GM18507 (cell line): Measurements from ENCODE around the gene DLG5.
A peak's percentile ranks its signal among the peaks of the same experiment; 100 is the strongest.

Experiments used
- DNase-seq: peaks from one replicate; pipeline ENCODE4 v3.0.0; 2011; ENCODE audit warnings: low read depth; ENCODE audit not compliant: insufficient read length; ENCODE audit errors: extremely low spot score
- FAIRE-seq: peaks from 2 replicates; lab custom pipeline; 2011; peaks lifted over from hg19 to GRCh38; lab: Jason Lieb, UNC

Gene DLG5

GRCh38 chr10:77926566-77927401 is at the start of gene DLG5:
Gene DLG5, minus strand, starts transcription at chr10:77926755. Its CDS starts 235 bp downstream, at chr10:77926520.
- peak; percentile 28 for DNase-seq
- no peak for FAIRE-seq

- FAIRE-seq (no peak), DNase-seq (no peak)
Observed at GRCh38 chr10:77975086-77975666, 48.6 kb upstream of the DLG5 start.

- no peak for DNase-seq
- FAIRE-seq = no peak
Observed at GRCh38 chr10:77974396-77975074, 48.0 kb upstream of the DLG5 start.

DNA sequence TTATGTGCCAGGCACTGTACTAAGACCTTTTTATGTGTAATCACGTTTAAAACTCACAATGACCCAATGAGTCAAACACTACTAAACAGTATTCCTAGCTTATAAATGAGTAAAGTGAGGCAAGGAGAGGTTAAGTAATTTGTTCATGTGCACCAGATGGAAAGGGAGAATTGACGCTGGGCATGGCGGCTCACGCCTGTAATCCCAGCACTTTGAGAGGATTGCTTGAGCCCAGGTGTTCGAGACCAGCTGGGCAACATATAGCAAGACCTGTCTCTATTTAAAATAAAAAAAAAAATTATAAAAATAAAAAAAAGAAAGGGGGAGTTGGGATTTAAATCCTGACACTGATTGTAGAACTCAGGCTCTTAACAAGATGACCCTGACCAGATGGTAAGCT is 46.7 kb upstream of the DLG5 start:
- no peak for FAIRE-seq
- DNase-seq = no peak

DNA sequence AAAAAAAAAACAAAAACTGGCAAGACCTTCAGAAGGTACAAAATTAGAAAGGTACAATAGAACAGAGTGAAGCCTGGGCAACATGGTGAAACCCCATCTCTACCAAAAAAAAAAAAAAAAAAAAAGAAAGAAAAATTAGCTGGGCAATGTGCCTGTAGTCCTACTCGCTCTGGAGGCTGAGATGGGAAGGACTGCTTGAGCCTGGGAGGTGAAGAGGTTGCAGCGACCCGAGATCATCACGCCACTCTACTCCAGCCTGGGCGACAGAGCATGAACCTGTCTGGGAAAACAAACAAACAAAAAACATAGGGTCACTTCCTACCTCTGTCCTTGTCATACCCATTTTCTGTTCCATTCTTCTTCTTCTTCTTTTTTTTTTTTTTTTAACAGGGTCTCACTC is 45.6 kb upstream of the DLG5 start:
- DNase-seq (no peak), FAIRE-seq (no peak)

DNA sequence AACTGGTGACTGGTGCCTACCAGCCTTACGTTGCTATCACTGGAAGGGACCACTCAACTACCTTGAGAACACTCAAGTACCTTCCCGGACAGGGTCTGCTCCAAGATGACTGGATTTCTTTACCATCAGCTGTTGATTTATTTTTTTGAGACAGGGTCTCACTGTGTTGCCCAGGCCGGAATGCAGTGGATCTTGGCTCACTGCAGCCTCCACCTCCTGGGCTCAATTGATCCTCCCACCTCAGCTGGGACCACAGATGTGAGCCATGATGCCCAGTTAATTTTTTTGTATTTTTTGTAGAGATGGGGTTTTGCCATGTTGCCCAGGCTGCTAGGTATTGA is 45.2 kb upstream of the DLG5 start:
- DNase-seq (no peak), FAIRE-seq (no peak)

- FAIRE-seq (no peak), DNase-seq (no peak)
Observed at GRCh38 chr10:77970869-77971803, 44.6 kb upstream of the DLG5 start.

DNA sequence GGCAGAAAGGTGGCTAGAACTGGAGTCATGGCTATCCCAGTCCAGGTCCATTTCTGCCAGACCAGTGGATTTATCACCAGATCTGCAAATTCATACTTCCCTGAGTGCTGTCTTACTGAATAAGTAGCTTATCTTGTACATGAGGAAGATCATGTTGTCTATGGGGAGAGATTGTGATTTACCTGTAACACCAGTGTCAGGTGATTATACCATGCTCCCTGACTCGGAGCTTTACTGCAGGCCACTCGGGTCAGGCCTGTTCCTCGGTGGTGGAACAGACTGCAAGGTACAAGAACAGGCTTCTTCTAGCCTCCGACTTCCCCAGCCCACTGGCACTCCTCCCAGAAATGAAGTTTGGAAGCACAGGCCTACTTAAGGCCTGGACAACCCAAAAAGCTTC is 42.6 kb upstream of the DLG5 start:
- no peak for FAIRE-seq
- DNase-seq = no peak

- FAIRE-seq = no peak
- DNase-seq = no peak
Observed at GRCh38 chr10:77967611-77968022, 41.1 kb upstream of the DLG5 start.

DNA sequence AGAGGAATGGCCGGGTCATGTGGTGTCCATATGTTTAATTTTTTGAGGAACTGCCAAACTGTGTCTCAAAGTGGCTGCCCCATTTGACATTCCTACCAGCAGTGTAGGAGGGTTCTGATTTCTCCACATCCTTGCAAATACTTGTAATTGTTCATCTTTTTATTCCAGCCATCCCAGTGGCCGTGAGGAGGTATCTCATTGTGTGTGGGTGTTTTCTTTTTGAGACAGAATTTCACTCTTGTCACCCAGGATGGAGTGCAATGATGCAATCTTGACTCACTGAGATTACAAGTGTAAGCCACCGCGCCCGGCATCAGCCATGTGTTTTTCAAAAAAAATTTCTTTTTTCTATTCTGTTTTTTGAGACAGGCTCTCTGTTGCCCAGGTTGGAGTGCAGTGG is 38.7 kb upstream of the DLG5 start:
- FAIRE-seq (no peak), DNase-seq (no peak)

DNA sequence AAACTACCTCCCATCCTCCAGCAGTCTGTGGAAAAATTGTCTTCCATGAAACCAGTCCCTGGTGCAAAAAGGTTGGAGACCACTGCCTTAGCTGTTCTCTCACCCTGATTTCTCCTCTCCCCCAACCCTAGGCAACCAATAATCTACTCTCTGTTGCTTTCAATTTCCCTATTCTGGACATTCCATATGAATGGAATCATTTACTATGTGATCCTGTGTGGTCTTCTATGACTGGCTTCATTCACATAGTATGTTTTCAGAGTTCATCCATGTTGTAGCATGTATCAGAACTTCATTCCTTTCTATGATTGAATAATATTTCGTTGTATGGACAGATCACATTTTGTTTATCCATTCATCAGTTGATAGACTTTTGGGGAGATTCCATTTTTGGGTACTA is 38.3 kb upstream of the DLG5 start:
- DNase-seq (no peak), FAIRE-seq (no peak)

- DNase-seq (no peak), FAIRE-seq (no peak)
Observed at GRCh38 chr10:77963901-77964300, 37.3 kb upstream of the DLG5 start.

DNA sequence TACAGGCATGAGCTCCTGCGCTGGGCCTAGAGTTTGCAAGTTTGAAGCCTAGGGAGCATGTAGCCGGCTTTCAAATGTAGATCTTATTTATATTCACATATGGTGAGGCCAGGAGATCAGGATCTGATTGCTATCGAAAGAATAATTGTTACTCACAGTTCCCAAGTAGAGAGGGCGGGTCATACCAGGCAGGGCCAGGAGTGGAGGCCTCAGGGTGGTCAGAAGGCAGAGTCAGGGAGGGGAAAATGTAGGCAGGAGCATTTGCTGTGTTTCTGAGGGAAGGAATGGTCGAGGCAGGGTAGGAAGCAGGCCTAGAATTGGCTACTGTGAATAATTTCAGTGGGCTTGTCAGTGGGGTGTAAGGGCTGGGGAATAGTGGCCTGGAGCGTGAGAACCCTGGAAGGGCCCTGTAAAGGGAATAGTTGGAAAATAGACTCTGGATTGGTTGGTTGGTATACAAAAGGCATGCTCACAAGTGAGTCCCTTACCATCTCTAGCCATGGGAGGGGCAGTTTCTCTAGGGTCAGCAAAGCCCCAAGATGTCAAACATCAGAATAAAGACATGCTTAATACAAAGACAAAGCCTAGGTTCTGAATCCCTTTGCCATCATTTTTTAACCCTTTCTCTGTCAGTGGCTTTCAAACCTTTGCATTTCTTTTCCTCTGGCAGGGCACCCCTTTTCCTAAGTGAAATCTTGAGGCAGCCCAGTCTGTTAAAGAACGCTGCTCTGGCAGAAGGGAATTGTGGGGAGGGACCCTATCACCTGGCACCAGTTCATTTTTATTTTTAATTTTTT is 36.0 kb upstream of the DLG5 start:
- DNase-seq = no peak
- no peak for FAIRE-seq

DNA sequence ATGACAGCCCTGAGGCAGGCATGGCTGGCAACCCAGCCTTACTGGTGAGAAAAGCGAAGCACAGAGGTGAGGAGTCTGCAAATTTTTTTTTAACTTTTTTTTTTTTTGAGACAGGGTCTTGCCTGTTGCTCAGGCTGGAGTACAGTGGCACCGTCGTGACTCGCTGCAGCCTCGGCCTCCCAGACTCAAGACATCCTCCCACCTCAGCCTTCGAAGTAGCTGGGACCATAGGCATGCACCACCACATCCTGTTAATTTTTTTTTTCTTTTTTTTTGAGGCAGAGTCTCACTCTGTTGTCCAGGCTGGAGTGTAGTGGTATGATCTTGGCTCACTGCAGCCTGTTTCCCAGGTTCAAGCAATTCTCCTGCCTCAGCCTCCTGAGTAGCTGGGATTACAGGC is 35.1 kb upstream of the DLG5 start:
- DNase-seq (no peak), FAIRE-seq (no peak)

- FAIRE-seq = no peak
- no peak for DNase-seq
Observed at GRCh38 chr10:77960829-77961329, 34.3 kb upstream of the DLG5 start.

- FAIRE-seq (no peak), DNase-seq (no peak)
Observed at GRCh38 chr10:77959887-77960455, 33.4 kb upstream of the DLG5 start.

DNA sequence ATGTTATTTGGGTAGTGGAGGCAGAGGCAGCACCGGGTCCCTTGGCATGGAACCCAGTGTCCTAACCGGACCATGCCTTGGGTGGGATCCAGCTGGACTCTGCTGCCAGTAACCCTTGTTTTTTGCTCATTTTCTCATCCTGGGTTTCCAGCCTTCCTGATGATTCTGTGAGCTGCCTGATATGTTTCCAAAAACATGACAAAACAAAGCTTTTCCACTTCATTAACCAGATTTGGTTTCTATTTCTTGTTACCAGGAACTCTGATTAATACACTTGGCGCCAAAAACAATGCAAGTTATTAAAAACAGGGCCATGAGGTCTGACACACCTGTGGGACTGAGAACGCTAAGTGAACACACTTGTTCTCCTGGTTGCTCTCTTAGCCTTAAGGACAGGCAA is 32.8 kb upstream of the DLG5 start:
- DNase-seq (no peak), FAIRE-seq (no peak)

GRCh38 chr10:77955136-77955535 is 28.6 kb upstream of the DLG5 start:
- no peak for FAIRE-seq

DNA sequence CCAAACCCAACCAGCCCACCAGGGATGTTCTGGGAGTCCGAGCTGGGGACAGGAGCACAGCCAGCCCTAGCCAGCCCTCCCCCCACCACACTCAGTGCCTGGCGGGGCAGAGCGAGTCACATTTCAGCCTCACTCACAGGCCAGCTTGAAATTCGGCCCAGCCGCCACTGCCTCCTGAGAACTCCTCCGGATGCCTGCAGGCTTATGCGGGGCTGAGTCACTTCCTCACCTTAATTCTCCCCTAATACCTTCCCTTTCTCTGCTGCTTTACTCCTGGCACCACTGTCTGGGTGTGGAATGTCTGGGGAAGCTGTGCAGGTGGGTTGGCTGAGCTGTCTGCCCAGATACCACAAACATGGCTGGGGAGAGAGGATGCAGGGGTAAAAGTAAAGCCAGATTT is 22.6 kb upstream of the DLG5 start:
- DNase-seq = no peak
- FAIRE-seq = no peak

More at GRCh38 chr10:77955136-77955535, 28.6 kb upstream of the DLG5 start:
- no peak for DNase-seq
